ENCODE data around the gene RHBDL1.

GRCh38 chr16:640614-641013, 34.9 kb upstream of the RHBDL1 start:
- TF ChIP-seq POLR2A (IDR thresholded peaks at IDR 0.05) (no peak), CTCF (IDR thresholded peaks at IDR 0.05) (no peak), EP300 (IDR thresholded peaks at IDR 0.05) (no peak)
